HCT116 (cell line): ENCODE data around the gene ERICH6B. TPM values are rescaled to one million over a fixed set of nuclear protein-coding genes. Genes with fewer than 3 reads are reported as not detected.

ENCODE experiments used
- ATAC-seq: fragments of 200-7000 bp; cut with Tn5 transposase; 2 replicates; pipeline ENCODE4 v1.9.1; 2020; ENCODE audit warnings: mild to moderate bottlenecking, moderate library complexity
- BruUV-seq: library from RNA; stranded (reverse); fragments of 400-500 nt; replicated peaks from 2 replicates; lab custom pipeline; 2021; lab: Mats Ljungman, UMichigan
- CTCF ChIA-PET: fragments of 300-600 bp; sonication (Branson Sonifier 250); formaldehyde crosslinking; loops from one replicate; lab custom pipeline; 2021; ENCODE audit warnings: antibody characterized with exemption; lab: Charles Lee
- POLR2A ChIA-PET: fragments of 300-600, 350-600 bp; sonication (Branson Sonifier 250); formaldehyde crosslinking; loops from one replicate; lab custom pipeline; 2021; ENCODE audit warnings: antibody characterized with exemption; lab: Charles Lee
- RAD21 ChIA-PET, 2 experiments: fragments of 300-600 bp; sonication (Branson Sonifier 250); formaldehyde crosslinking; loops; one replicate each; lab custom pipeline; 2023; ENCODE audit warnings: low total read pairs in 2 of 2; ENCODE audit not compliant: uncharacterized antibody in 2 of 2, unreplicated experiment in 2 of 2, low non-redundant PET in 1 of 2; lab: Charles Lee
- DNase-seq: peaks from one replicate; pipeline ENCODE4 v3.0.0-alpha.2; 2010; ENCODE audit warnings: low read depth, low spot score
- H2AFZ ChIP-seq: fragments of 200-600 bp; shearing (Covaris generic), sonication (generic); 2 replicates; pipeline ENCODE4 v1.6.1; 2017; ENCODE audit warnings: low read depth, mixed run types, mixed read lengths, antibody characterized with exemption, low read length; ENCODE audit not compliant: poor library complexity, severe bottlenecking
- H3K27ac ChIP-seq: 2 replicates; pipeline ENCODE4 v1.5.1; 2012; ENCODE audit warnings: low read depth, low read length
- H3K27me3 ChIP-seq: fragments of 200-600 bp; sonication (generic); 2 replicates; pipeline ENCODE4 v1.6.1; 2016; ENCODE audit warnings: mixed run types, low read length, mixed read lengths; ENCODE audit not compliant: insufficient read depth
- H3K36me3 ChIP-seq, 2 experiments: fragments of 200-500 bp in 1 of 2; fragments of 200-600 bp in 1 of 2; sonication (Bioruptor generic) in 1 of 2; sonication (generic) in 1 of 2; 2 replicates each; pipeline versions ENCODE4 v1.5.1 to v1.6.1; 2014 to 2016; ENCODE audit warnings: low read length in 2 of 2, inconsistent platforms in 1 of 2, mixed read lengths in 1 of 2, mixed run types in 1 of 2; ENCODE audit not compliant: insufficient read depth in 2 of 2, control insufficient read depth in 1 of 2
- H3K4me1 ChIP-seq, 2 experiments: fragments of 200-600 bp in 1 of 2; sonication (generic) in 1 of 2; 2 replicates each; pipeline versions ENCODE4 v1.5.1 to v1.6.1; 2012 to 2017; ENCODE audit warnings: low read length in 2 of 2, inconsistent platforms in 1 of 2, mild to moderate bottlenecking in 1 of 2, mixed read lengths in 1 of 2, mixed run types in 1 of 2, moderate library complexity in 1 of 2; ENCODE audit not compliant: insufficient read depth in 2 of 2, control insufficient read depth in 1 of 2
- H3K4me2 ChIP-seq: fragments of 200-600 bp; sonication (generic); 2 replicates; pipeline ENCODE4 v1.6.1; 2017; ENCODE audit warnings: mixed run types, low read length, mixed read lengths
- H3K4me3 ChIP-seq, 2 experiments: fragments of 200-600 bp in 1 of 2; sonication (generic) in 1 of 2; replicated peaks in 1 of 2; 2 replicates each; pipeline ENCODE4 v1.5.1; 2011 to 2016; ENCODE audit warnings: low read length in 2 of 2, control low read depth in 1 of 2, low read depth in 1 of 2, mild to moderate bottlenecking in 1 of 2, mixed read lengths in 1 of 2, mixed run types in 1 of 2
- H3K79me2 ChIP-seq: fragments of 200-600 bp; sonication (generic); 2 replicates; pipeline ENCODE4 v1.6.1; 2017; ENCODE audit warnings: mild to moderate bottlenecking, mixed run types, low read length, moderate library complexity, mixed read lengths; ENCODE audit not compliant: insufficient read depth
- H3K9ac ChIP-seq: fragments of 200-600 bp; sonication (generic); 2 replicates; pipeline ENCODE4 v1.6.1; 2016; ENCODE audit warnings: low read length, mixed read lengths
- H3K9me2 ChIP-seq: fragments of 200-600 bp; sonication (generic), shearing (Covaris generic); 2 replicates; pipeline ENCODE4 v1.6.1; 2017; ENCODE audit warnings: mixed run types, mild to moderate bottlenecking, moderate library complexity; ENCODE audit not compliant: insufficient read depth
- H3K9me3 ChIP-seq, 2 experiments: fragments of 200-500 bp in 1 of 2; fragments of 200-600 bp in 1 of 2; sonication (Bioruptor generic) in 1 of 2; sonication (generic) in 1 of 2; 2 replicates each; pipeline ENCODE4 v1.6.1; 2014 to 2017; ENCODE audit warnings: low read length in 2 of 2, mixed read lengths in 2 of 2, inconsistent platforms in 1 of 2, low read depth in 1 of 2, mild to moderate bottlenecking in 1 of 2, mixed run types in 1 of 2, moderate library complexity in 1 of 2; ENCODE audit not compliant: control insufficient read depth in 1 of 2, insufficient read depth in 1 of 2
- H4K20me1 ChIP-seq: fragments of 200-600 bp; sonication (generic), shearing (Covaris generic); 2 replicates; pipeline ENCODE4 v1.6.1; 2017; ENCODE audit warnings: mixed run types, mild to moderate bottlenecking, moderate library complexity; ENCODE audit not compliant: insufficient read depth
- CBX3 ChIP-seq: IDR thresholded peaks from 2 replicates; pipeline ENCODE4 v1.6.1; 2012; ENCODE audit warnings: low read depth
- EGR1 ChIP-seq: IDR thresholded peaks from 2 replicates; pipeline ENCODE4 v1.6.1; 2012; ENCODE audit warnings: low read depth
- EZH2phosphoT487 ChIP-seq: fragments of 200-600 bp; IDR thresholded peaks from 2 replicates; pipeline ENCODE4 v1.6.1; 2018; ENCODE audit warnings: antibody characterized with exemption, borderline replicate concordance
- FOSL1 ChIP-seq: IDR thresholded peaks from 2 replicates; pipeline ENCODE4 v1.6.1; 2012; ENCODE audit warnings: low read depth
- JUND ChIP-seq: IDR thresholded peaks from 2 replicates; pipeline ENCODE4 v1.6.1; 2012
- RAD21 ChIP-seq: IDR thresholded peaks from 2 replicates; pipeline ENCODE4 v1.6.1; 2012; ENCODE audit warnings: low read depth, mild to moderate bottlenecking
- SP1 ChIP-seq: IDR thresholded peaks from 2 replicates; pipeline ENCODE4 v1.6.1; 2012; ENCODE audit warnings: low read depth
- SRF ChIP-seq: IDR thresholded peaks from 2 replicates; pipeline ENCODE4 v1.6.1; 2012; ENCODE audit warnings: low read depth
- TCF7L2 ChIP-seq: IDR thresholded peaks from 2 replicates; pipeline ENCODE4 v1.7.0; 2011; ENCODE audit warnings: borderline replicate concordance, inconsistent platforms; ENCODE audit not compliant: insufficient read depth, insufficient read length; ENCODE audit errors: extremely low read depth
- YY1 ChIP-seq: IDR thresholded peaks from 2 replicates; pipeline ENCODE4 v1.6.1; 2011; ENCODE audit warnings: low read length, low read depth, moderate library complexity, mild to moderate bottlenecking; ENCODE audit not compliant: insufficient replicate concordance; ENCODE audit errors: extremely low read depth
- ZFX ChIP-seq: fragments of 450-650 bp; IDR thresholded peaks from 2 replicates; pipeline ENCODE4 v1.6.1; 2017
- ZNF274 ChIP-seq: fragments of 200-500 bp; sonication (Bioruptor generic); IDR thresholded peaks from 2 replicates; pipeline ENCODE4 v1.6.1; 2014; ENCODE audit warnings: mild to moderate bottlenecking, low read depth, low read length, inconsistent platforms
- intact Hi-C: fragments of 100-400 bp; cut with micrococcal nuclease; formaldehyde crosslinking; loops from 2 replicates; pipeline ENCODE4 v1.10.0; 2022
- total RNA-seq: library from RNA; stranded (reverse); gene quantifications from one replicate; pipeline ENCODE4 v1.2.1, GENCODE V29; 2021; ENCODE audit not compliant: unreplicated experiment
- TF ChIP-seq, protein P1 (sequence below), 3 experiments: fragments of 200-600 bp in 1 of 3; sonication (generic) in 1 of 3; IDR thresholded peaks in 2 of 3; conservative IDR thresholded peaks in 1 of 3; 2 replicates each; pipeline ENCODE4 v1.5.1; 2012 to 2017; ENCODE audit warnings: low read depth in 2 of 3, low read length in 2 of 3, antibody characterized with exemption in 1 of 3, borderline replicate concordance in 1 of 3, control low read depth in 1 of 3, mild to moderate bottlenecking in 1 of 3, mixed read lengths in 1 of 3, mixed run types in 1 of 3, moderate library complexity in 1 of 3; ENCODE audit not compliant: insufficient read depth in 1 of 3
- TF ChIP-seq, protein P2 (sequence below): IDR thresholded peaks from 2 replicates; pipeline ENCODE4 v1.6.1; 2012; ENCODE audit warnings: low read depth
- TF ChIP-seq, protein P3 (sequence below): IDR thresholded peaks from 2 replicates; pipeline ENCODE4 v1.6.1; 2012

ERICH6B gene
- total RNA-seq, 1 experiment from 2014 or later: not detected

DNA sequence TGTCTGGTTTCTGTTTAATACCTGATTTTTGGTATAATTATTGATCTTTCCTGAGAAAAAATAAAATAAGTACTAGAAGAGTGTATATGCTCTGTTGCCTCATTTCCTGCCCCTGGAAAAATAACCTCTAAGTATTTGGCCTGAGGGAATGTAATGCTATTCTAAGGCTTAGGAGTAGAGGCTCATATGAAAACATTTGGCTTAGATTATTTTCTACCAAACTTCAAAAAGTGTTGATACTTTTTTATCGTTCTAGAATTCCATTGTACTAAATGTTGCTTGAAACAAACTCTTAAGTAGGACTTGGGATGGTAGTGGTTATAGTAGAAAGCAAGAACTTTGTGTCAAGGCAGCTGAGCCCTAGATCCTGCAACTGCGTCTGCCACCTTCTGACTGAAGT is 93.0 kb downstream of the ERICH6B start:
- no peak for DNase-seq
- H3K27me3 ChIP-seq: no peaks in the 10 kb centered on the region
- CTCF ChIA-PET: no interaction called here
- intact Hi-C loops: no loop called here
- POLR2A ChIA-PET: no interaction called here
- no peak overlapping the region for H3K27ac ChIP-seq
- no peak for ATAC-seq
- RAD21 ChIA-PET: interaction anchor here in 1 of 2 experiments (0.7 kb wide), 1 partner anchor 12 kb away, joined by 3 read pairs; no protein-coding TSS in a partner anchor
- no peak overlapping the region for H3K4me3 ChIP-seq
- H4K20me1 ChIP-seq: no peaks in the 10 kb centered on the region
- no peak overlapping the region for H2AFZ ChIP-seq
- BruUV-seq: no TSS peak
- H3K79me2 ChIP-seq: no peaks in the 10 kb centered on the region
- H3K9me3 ChIP-seq: no peaks in the 10 kb centered on the region
- H3K4me2 ChIP-seq: no peak overlapping the region
- H3K9me2 ChIP-seq: no peaks in the 10 kb centered on the region
- no peak overlapping the region for H3K9ac ChIP-seq
- H3K4me1 ChIP-seq: no peaks in the 10 kb centered on the region
- TF ChIP-seq JUND: no peak
- TF ChIP-seq YY1: no peak
- no peak for TF ChIP-seq EGR1
- no peak for TF ChIP-seq CBX3
- no peak for TF ChIP-seq ZFX
- TF ChIP-seq RAD21: no peak
- peaks cover 13 to 18% of the 10 kb centered on the region in 2 experiments; a peak in 3 of 4 replicates for H3K36me3 ChIP-seq

DNA sequence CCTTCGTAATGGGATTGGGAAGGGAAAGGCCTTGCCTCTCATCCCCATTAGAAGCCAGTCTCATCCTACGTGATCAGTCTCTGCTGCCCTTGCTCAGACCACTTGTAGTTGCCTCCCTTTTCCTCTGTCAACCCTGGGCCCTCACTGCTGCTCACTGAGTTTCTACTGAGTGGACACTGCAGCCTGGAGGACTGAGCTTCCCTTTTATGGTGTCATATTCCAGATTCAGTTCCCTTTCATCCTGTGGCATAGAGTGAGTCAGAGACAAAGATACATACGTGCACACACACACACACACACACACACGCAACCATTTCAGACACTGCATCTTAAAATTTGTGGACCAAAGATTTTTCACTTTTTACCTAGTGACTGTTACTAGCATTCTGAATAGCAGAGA is 94.2 kb downstream of the ERICH6B start:
- ChIA-PET POLR2A (no interaction called here), CTCF (interaction anchor here (1.1 kb wide), 1 partner anchor 11 kb away, joined by 3 read pairs; no protein-coding TSS in a partner anchor), RAD21 (no interaction called here)
- no peak overlapping the region for H3K9ac ChIP-seq
- H3K4me2 ChIP-seq: no peak overlapping the region
- H3K4me3 ChIP-seq: no peak overlapping the region
- no peaks in the 10 kb centered on the region for H3K27me3 ChIP-seq
- H3K36me3 ChIP-seq: peaks cover 16 to 21% of the 10 kb centered on the region in 2 experiments; a peak in 3 of 4 replicates
- H2AFZ ChIP-seq: no peak overlapping the region
- BruUV-seq: no TSS peak
- intact Hi-C loops: no loop called here
- no peaks in the 10 kb centered on the region for H3K79me2 ChIP-seq
- H3K9me2 ChIP-seq: no peaks in the 10 kb centered on the region
- H3K4me1 ChIP-seq: no peaks in the 10 kb centered on the region
- H3K27ac ChIP-seq: no peak overlapping the region
- DNase-seq: no peak
- no peak for TF ChIP-seq FOSL1
- TF ChIP-seq SRF: no peak
- TF ChIP-seq, protein P1, sequence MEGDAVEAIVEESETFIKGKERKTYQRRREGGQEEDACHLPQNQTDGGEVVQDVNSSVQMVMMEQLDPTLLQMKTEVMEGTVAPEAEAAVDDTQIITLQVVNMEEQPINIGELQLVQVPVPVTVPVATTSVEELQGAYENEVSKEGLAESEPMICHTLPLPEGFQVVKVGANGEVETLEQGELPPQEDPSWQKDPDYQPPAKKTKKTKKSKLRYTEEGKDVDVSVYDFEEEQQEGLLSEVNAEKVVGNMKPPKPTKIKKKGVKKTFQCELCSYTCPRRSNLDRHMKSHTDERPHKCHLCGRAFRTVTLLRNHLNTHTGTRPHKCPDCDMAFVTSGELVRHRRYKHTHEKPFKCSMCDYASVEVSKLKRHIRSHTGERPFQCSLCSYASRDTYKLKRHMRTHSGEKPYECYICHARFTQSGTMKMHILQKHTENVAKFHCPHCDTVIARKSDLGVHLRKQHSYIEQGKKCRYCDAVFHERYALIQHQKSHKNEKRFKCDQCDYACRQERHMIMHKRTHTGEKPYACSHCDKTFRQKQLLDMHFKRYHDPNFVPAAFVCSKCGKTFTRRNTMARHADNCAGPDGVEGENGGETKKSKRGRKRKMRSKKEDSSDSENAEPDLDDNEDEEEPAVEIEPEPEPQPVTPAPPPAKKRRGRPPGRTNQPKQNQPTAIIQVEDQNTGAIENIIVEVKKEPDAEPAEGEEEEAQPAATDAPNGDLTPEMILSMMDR (IDR thresholded peaks at IDR 0.05 in 2 of 3, conservative IDR thresholded peaks at IDR 0.05 in 1 of 3; ENCODE audit: borderline replicate concordance in 1 of 3, insufficient read depth in 1 of 3, low read depth in 2 of 3, low read length in 2 of 3): no peak
- TF ChIP-seq SP1: no peak
- TF ChIP-seq TCF7L2: no peak
- TF ChIP-seq ZNF274: no peak
- TF ChIP-seq, protein P2, sequence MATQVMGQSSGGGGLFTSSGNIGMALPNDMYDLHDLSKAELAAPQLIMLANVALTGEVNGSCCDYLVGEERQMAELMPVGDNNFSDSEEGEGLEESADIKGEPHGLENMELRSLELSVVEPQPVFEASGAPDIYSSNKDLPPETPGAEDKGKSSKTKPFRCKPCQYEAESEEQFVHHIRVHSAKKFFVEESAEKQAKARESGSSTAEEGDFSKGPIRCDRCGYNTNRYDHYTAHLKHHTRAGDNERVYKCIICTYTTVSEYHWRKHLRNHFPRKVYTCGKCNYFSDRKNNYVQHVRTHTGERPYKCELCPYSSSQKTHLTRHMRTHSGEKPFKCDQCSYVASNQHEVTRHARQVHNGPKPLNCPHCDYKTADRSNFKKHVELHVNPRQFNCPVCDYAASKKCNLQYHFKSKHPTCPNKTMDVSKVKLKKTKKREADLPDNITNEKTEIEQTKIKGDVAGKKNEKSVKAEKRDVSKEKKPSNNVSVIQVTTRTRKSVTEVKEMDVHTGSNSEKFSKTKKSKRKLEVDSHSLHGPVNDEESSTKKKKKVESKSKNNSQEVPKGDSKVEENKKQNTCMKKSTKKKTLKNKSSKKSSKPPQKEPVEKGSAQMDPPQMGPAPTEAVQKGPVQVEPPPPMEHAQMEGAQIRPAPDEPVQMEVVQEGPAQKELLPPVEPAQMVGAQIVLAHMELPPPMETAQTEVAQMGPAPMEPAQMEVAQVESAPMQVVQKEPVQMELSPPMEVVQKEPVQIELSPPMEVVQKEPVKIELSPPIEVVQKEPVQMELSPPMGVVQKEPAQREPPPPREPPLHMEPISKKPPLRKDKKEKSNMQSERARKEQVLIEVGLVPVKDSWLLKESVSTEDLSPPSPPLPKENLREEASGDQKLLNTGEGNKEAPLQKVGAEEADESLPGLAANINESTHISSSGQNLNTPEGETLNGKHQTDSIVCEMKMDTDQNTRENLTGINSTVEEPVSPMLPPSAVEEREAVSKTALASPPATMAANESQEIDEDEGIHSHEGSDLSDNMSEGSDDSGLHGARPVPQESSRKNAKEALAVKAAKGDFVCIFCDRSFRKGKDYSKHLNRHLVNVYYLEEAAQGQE: no peak
- TF ChIP-seq EZH2phosphoT487: no peak
- TF ChIP-seq, protein P3, sequence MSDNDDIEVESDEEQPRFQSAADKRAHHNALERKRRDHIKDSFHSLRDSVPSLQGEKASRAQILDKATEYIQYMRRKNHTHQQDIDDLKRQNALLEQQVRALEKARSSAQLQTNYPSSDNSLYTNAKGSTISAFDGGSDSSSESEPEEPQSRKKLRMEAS: no peak
- no peaks in the 10 kb centered on the region for H4K20me1 ChIP-seq
- H3K9me3 ChIP-seq: no peaks in the 10 kb centered on the region
- no peak for ATAC-seq
